Gastrocnemius medialis (tissue), 4 donors: ENCODE data around the gene DCTD.

ENCODE experiments used
- CTCF ChIP-seq, 5 experiments: fragments of 450-650 bp in 3 of 5; fragments of 200-600 bp in 2 of 5; sonication (generic) in 2 of 5; IDR thresholded peaks in 4 of 5; conservative IDR thresholded peaks in 1 of 5; 1 replicate in 4 of 5; 2 replicates in 1 of 5; pipeline ENCODE4 v1.5.1; 2016 to 2019; ENCODE audit warnings: antibody characterized with exemption in 5 of 5, mild to moderate bottlenecking in 3 of 5, moderate library complexity in 3 of 5
- POLR2A ChIP-seq, 2 donors: fragments of 450-650 bp; IDR thresholded peaks; one replicate each; pipeline ENCODE4 v1.6.1; 2017; ENCODE audit warnings: antibody characterized with exemption in 2 of 2, mild to moderate bottlenecking in 2 of 2, moderate library complexity in 2 of 2

GRCh38 chr4:182925855-182926254 is 8.7 kb upstream of the DCTD start:
- TF ChIP-seq CTCF (IDR thresholded peaks at IDR 0.05 in 4 of 5, conservative IDR thresholded peaks at IDR 0.05 in 1 of 5): no peak
- no peak for TF ChIP-seq POLR2A (IDR thresholded peaks at IDR 0.05)
